ENCODE measurements around the gene NCAN.
"Not testable (repeated sequence)": the region's sequence is repeated elsewhere in the genome, so short reads cannot be mapped to it uniquely, and the experiment has no call there.

NCAN gene

DNA sequence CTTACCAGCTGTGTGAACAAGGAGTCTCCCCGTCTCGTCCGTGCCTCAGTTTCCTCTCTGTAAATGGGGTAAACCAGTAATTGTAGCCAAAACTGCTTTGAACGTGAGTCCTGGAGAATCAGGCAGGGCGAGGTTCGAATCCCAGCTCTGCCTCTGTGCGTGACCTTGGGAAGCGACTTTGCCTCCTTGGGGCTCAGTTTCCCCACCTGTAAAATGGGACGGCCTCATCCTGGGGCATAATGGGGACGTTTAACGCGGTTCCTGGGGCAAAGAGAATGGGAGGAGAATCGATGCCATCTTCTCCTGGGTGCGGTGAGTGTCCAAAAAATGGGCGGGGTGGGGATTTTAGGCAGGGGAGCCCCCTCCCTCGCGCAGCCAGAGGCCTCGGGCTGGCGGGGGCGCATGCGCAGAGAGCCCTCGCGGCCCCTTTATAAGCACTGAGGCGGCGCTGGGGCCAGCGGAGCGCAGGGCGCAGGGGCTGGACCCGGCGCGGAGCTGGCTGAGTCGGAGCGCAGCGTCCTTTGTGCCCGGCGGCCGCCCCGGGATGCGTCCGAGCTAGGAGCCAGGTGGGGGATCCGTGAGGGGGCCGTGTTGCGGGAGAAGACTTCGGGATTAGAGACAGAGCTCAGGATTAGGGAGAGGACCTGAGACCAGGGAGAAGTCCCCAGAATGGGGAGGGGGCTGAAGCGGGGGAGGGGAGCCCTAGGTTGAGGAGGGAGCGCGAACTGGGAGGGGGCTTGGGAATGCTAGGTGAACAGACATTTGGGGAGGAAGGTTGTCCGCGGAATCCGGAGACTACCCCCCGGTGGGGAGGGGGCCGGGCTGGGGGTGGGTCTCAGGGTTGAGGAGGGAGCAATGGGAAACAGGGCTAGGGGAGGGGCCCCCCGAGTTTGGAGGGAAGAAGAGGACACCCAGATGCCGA, at the start of gene NCAN:
Gene NCAN, plus strand, starts transcription at position 460 of the 922 bp plus-strand sequence. CDS start 4,996 bp downstream, outside the sequence.
- no peak for DNase-seq

DNA sequence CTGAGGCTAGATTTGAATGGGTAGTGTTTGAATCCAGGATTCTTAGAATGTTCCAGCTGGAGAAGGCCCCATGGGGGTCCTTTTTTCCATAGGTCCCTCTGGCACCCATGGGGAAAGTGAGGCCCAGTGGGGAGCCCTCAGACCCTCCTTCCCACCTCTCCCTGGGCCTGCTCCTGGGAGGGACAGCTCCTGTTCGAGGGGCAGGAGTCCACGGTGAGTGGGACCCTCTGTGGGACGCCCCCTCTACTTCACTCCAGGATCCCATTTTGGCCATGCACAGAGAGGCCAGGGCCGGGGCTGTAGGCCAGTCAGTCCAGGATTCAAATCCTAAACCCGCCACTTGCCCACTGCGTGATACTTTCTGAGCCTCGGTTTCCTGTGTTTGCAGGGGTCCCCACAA, 49.3 kb upstream of the NCAN start:
- no peak for DNase-seq

DNA sequence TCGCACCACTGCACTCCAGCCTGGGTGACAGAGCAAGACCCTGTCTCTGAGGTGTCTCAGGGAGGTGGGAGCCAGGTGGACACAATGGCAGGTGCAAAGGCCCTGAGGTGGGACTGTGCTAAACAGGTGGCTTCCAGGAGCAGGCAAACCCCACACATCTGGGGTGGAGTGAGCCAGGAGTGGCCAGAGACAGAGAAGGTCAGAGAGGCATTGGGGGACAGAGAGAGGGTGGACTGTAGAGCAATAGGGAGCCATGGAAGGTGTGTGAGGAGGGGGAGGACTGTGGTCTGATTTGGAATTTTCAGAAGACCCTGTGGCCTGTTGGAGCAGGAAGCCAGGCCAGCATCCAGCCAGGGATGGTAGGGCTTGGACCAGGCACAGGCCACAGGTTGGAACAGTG, 46.4 kb upstream of the NCAN start:
- DNase-seq = no peak

DNA sequence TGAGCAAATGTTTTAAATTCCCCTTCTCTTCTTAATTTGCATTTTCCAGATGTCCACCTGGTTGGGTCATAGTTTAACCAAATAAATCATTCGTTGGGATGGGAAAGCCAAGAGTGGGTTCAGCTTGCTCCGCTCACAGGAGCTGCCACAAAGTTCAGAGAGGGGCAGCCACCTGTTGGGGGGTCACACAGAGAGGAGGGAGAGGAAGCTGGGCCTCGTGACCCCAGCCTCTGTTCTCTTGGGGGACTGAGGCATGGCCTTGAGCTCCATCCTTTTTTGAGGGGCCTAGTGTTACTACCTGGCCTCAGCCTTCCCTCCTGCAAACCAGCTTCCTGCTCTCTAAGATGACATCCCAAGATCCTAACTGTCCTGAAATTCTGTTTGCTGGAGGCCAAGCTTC, 44.1 kb upstream of the NCAN start:
- no peak for DNase-seq

DNA sequence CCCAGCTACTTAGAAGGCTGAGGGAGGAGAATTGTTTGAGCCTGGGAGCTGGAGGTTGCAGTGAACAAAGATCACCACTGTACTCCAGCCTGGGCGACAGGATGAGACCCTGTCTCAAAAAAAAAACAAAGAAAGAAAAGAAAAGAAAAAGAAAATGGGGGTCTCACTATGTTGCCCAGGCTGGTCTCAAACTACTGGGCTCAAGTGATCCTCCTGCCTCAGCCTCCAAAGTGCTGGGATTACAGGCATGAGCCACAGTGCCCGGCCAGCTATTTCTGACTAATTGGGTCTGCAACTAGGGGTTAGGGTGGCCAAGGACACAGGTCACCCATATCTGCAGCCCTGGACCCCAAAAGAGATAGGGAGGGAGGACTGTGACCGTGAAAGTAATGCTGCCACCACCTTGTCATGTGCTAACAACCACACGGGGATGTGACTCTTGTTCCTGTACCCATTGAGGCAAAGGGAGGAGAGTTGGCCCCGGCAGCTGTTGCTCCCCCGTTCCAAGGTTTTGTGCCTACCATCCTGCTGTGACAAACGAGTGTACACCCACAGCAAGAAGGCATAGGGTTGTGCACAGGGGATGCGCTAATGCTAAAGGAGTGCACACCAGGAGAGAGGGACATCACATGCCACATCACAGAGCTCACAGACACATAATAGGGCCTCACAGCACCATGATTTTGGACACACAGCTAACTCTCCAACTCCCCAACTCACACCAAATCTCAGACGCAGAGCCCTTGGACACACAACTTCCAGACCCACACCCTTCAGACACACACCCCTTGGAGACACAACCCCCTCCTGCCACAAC, 42.3 kb upstream of the NCAN start:
- no peak for DNase-seq

DNA sequence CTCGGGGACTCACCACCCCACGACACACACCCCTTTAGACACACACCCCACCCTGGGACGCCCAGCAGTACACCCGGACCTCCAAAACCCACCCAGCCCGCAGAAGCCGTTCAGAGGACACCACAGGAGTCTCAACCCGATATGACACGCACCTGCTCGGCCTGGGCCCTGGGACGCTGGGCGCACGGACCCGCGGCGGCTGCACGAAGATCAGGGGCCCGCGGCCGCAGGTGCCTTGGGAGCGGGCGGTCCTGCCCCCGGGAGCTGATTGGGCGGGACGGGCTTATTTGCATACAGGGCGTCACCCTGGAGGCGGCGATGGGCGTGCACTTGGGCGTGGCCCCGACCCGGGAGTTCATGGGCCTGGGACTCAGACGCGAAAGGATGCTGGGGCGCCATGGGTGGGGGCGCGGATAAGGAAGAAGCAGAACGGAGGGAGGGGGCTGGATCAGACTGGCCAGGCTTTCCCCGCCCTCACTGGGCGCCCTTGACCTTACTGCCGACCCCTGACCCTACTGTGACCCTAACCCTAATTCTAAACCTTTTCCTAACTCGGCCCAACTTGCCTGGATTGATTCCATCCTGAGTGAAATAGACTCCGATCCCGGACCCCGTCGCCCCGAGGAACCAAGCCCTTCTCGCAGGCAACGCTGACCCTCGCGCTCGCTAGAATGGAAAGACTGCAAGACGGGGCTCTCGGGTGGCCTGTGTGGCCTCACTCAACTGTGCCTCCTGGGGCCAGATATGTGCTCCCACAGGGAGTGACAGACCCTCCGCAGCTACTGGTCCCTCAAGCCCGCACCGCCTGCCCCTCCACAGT, 41.5 kb upstream of the NCAN start, which contains the start of gene MEF2B:
Gene MEF2B, minus strand, starts transcription at position 211 of the 820 bp plus-strand sequence. CDS start 19,528 bp downstream, outside the sequence.
- peak; percentile 39 to 58 (median 48) for DNase-seq

DNA sequence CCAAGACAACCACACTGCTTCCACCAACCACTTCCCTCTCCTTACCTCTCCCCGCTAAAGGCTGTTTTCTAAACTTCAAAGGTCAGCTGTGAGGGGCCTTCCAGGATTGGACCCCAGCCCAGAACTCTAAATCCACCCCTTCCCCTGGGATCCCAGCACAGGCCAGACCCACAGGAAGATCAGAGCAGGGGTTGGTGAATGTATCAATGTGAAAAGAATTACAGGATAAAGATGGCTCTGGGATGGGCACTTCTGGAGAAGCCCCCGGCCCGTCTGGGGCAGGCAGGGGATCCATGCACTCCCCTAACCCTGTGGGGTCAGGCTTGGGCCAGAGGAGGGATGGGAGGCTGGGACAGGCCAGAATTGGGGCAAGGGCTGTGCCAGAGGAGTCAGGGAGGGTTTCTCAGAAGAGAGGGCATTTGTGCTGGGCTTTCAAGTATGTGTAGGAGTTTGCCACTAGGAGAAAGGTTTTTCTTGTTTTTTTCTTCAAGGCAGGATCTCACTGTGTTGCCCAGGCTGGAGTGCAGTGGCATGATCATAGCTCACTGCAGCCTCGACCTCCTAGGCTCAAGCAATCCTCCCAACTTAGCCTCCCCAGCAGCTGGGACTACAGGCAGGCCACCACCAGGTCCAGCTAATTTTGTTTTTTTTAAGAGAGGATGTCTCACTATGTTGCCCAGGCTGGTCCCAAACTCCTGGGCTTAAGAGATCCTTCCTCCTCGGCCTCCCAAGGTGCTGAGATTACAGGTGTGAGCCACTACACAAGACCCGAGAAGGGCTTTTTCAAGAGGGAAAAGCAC, 40.7 kb upstream of the NCAN start:
- no peak for DNase-seq

DNA sequence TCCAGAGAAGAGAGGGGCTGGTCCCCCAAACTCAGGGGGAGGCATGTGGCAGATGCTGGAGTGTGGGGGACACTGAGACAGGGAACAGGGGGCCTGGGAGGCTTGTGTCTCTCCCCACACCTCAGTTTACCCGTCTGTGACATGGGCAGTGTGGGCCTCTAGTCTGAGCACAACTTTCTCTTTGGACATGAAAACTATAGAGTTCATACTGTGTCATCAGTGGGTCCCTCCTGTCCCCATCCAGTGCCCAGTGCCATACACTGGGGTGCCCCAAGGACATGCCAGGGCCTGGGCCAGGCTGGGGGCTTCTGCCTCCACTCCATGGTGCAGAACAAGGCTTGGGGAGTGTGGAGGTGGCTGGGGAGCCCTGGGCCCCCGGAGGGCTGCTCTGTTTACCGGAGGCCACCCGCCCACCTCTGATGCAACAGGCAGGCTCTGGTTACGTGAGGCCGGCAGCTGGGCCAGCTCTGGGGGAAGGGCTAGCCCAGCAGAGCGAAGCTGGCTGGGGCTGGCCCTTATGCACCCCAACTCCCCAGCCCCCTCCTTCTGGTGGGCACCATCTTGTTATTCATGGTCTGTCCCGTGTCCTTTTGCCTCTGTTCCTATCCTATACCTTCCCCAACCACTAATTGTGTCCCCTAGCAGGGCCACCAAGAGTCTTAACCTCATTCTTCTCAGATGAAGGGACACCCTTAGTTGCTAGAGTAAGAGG, 39.8 kb upstream of the NCAN start:
- no peak for DNase-seq

DNA sequence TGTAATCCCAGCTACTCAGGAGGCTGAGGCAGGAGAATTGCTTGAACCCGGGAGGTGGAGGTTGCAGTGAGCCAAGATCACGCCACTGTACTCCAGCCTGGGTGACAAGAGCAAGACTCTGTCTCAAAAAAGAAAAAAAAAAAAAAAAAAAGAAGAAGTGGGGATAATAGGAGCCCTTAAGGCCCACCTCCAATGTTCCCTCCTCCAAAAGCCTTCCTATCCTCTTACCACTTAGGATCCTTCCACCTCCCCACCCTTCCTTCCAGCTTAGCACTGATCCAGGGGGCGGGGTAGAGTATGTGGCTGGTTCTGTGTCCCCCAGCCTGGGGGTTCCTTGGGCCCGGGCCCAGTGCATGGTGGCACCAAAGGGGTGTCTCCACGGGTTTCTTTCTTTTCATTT, 38.5 kb upstream of the NCAN start:
- DNase-seq = not testable (repeated sequence)

DNA sequence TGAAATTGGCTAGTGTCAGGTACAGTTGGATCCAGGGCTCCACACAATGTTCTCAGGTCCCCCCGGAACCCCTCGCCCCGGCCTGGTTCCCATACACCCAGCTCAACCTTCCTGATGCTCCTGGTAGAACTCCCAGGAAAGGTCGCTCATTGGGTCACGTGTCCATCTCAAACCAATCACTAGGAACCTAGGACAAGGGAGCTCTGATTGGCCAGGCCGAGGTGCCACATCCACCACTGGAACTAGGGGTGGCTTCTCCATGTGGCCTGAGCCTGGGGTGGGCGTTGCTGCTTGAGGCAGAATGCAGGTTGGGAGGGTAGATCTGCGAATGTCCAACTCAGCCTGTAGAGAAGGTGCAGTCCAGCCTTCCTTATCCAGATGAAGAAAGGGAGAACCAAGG, 34.8 kb upstream of the NCAN start:
- DNase-seq = no peak

DNA sequence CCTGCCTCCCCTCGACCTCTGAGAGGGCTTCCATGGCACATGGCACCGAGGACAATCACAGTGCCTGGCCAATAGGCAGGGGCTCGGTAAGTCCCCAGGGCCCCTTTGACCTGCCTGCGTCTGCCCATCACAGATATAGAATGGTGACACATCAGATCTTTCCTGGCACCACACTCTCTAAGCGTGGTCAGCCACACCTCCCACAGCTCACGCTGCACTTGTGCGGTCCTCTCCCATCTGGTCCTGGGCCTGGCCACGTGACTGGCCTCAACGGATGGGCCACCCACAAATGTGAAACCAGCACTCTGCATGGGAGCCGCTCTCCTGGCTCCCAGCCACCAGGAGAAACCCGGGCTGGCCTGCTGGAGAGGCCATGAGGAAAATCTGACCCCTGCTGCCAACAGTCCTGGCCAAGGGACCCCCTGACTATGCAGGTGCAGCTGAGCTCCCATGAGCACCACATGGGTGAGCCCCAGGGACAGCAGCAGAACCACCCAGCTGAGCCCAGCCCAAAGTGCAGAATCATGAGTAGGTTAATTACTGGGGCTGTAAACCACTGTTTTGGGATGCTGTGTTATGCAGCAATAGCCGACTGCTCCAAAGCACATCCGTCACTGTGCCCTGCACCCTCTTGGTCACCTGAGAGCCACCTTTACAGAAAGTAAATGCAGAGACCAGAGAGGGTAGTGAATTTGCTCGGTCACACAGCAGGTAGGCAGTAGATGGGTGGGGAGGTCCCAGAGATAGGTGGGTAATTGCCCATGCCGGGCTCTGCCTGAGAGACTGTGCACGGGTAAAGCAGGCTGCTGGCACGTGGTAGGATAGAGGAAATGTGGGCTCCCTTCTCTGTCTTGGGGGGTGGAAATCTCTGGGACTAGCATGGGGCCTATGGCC, 32.0 kb upstream of the NCAN start:
- no peak for DNase-seq

DNA sequence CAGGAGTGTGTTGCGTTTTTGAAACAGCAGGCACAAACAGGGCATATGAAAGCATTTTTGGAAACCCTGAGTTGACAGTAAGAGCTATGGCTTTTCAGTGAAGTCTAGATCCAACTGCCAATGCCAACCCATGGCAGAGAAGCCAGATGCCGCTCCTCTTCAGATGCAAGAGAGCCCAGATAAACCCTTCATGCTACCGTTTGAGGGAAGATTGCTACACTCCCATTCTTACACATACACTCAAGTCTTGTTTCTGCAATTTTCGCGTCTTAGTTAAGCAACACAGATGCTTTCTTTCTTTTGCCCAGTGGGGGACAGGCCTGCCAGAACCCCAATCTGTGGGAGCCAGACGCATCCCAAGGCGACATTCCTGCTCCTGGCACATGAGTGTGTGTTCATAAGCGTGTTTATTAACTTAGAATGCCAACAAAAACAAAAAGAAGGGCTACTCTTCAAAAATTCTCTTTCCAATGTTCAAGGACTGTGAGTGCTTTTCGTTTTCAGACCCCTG, 30.2 kb upstream of the NCAN start:
- no peak for DNase-seq

DNA sequence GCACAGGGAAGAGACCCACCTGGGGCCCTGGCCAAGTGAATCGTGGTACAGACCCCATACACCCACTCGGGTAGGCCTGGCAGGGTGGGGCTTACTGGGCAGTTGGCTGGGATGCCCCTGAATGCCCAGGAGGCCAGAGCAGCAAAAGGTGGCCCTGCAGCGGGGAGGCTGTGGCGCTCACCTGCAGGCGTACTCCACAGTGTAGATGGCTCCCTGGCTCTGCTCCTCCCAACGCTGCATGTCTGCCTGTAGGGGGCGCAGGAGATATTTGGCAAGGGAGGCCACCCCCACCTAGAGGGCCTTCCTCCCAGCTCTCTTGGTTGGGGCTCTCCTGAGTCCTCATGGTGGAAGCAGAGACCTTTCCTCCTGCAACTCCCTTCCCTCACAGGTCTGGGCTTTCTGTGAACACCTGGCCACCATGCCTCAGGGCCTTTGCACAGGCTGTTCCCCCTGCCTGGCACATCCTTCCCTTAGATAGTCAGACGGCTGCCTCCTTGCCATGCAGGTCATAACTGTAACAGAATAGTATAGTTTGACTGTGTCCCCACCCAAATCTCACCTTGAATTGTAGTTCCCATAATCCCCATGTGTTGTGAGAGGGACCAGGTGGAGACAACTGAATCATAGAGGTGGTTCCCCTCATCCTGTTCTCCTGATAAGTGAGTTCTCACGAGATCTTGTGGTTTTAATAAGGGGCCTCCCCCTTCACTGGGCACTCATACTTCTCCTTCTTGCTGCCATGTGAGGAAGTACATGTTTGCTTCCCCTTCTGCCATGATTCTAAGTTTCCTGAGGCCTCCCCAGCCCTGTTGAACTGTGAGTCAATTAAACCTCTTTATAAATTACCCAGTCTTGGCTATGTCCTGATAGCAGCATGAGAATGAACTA, 25.7 kb upstream of the NCAN start:
- DNase-seq = peak; percentile 11 to 41 (median 21)

DNA sequence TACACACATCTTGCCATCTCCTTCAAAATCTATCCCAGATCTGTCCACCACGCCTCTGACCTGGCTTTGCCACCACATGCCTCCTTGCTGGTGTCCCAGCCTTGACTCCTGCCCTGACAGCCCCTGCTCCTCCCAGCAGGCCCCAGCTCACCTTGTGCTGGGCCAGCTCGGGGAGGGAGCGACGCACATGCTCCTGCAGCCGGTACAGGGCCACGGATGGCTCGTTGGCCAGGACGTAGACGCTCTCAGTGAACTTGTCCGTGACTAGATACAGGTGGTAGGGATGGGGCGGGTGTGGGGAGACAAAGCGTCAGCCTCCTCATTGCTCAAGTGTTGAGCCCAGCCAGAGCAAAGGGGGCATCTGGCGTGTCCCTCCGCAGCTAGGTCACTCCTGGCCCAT, 25.0 kb upstream of the NCAN start:
- no peak for DNase-seq

DNA sequence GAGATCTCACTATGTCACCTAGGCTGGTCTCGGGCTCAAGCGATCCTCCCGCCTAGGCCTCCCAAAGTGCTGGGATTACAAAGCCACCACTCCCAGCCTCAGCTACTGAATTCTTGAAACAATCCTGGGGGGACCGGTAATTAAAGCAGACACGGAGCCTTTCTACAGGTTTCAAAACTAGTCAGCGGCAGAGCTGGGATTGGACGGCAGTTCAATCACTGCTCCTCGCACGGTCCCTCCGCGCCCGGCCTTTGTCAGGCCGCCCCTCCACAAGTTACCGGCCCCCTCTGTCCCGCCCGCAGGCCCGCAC, 20.0 kb upstream of the NCAN start:
- DNase-seq = no peak

DNA sequence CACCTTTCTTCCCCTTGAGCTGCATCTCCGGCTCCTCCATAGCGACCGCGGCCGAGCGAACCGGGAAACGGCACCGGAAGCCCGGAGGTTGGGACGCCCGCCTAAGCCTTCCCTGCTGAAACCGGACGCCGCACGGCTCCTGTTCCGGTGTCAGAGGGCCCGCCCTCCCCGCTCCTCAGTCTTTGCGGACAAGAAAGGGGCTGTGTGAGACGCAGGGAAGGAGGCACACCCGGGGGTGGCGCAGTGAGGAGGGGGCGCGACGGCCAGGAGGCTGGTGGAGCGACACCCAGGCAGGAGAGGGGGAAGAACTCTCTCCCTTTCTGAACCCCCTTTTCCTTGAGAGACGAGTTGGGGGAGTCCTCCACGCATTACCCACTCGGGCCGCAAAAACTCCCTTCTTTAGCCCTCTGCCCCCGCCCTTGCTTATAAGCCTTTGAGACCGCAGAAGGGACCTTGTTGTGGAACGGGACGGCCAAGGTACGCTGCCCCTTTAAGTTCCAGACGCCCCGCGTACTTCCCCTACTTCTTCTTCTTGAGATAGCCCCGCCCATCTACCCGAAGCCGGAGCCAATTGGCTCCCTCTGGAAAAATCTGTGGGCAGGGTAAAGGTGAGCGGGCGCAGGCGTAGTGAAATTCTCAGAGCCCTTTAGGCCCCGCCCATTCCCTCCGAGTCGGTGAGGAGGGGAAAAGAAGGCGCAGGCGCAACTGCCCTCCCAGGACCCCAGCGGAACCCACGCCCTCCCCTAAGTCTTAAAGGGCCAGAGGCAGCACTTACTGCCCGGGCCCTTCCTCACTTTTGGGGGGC, 19.5 kb upstream of the NCAN start, which contains the start of the genes BORCS8 and RFXANK:
Gene BORCS8, minus strand, starts transcription at position 75 of the 805 bp plus-strand sequence. Its CDS starts 35 bp downstream, at position 40.
Gene RFXANK, plus strand, starts transcription at position 181 of the 805 bp plus-strand sequence. CDS start 1,689 bp downstream, outside the sequence.
- DNase-seq = peak; percentile 95 to 97 (median 96)

DNA sequence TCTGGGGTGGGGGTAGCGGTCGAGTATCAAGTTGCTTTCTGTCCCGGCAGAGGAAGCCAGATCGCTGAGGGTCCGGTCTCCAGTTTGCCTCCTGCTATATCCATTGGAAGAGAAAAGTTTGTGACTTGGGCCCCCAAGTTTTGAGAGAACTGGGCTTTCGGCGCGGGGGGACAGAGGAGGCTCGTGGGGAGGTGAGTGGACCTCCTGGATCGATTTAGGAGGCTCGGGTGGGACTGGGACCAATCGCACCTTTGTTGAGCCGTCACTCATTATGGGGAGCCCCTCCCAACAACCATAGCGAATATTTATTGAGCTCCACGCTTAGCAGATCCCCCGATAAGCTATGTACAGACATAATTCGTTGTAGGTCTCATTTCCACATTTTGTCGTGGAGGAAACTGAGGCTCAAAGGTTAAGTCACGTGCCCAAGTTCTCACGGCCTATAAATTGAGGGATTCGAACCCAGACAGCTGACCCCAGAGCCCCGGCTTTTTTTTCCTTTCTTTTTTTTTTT, 18.8 kb upstream of the NCAN start:
- DNase-seq = no peak

DNA sequence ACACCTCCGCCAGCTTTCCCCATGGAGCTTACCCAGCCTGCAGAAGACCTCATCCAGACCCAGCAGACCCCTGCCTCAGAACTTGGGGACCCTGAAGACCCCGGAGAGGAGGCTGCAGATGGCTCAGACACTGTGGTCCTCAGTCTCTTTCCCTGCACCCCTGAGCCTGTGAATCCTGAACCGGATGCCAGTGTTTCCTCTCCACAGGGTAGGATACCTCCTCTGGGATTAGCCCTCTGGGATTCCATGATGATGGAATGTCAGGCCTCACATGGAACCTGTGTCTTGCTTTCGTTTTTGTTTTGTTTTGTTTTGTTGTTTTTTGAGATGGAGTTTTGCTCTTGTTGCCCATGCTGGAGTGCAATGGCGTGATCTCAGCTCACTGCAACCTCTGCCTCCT, 17.8 kb upstream of the NCAN start:
- no peak for DNase-seq

Measured in activated CD4-positive, CD25-positive, alpha-beta regulatory T cell (primary cell).